EL (cell line): ENCODE measurements around the gene RNMT.
"Not testable (repeated sequence)": the region's sequence is repeated elsewhere in the genome, so short reads cannot be mapped to it uniquely, and the experiment has no call there.

Experiments
- DNase-seq: peaks from one replicate; pipeline ENCODE4 v3.0.0-alpha.2; 2016

The RNMT gene

DNA sequence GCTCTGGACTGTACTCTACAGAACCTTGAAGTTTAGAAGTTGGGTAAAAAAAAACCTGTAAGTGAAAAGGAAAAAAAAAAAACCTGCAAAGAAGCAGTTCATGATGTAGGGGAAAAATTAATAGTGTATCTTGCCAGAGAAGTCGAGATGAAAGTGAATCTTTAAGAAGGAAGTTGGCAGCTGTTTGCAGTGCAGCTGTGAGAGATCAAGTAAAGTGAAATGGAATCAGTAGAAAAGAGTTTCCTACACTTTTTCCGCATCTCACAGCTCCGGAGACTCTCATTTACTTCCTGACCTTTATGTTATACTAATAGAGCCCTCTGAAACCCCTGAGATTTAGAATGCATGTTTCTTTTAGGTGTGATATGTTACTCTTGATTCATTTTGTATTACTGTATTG lies 19.2 kb downstream of the RNMT start:
- no peak for DNase-seq

GRCh38 chr18:13746633-13747032 lies 20.2 kb downstream of the RNMT start:
- no peak for DNase-seq

DNA sequence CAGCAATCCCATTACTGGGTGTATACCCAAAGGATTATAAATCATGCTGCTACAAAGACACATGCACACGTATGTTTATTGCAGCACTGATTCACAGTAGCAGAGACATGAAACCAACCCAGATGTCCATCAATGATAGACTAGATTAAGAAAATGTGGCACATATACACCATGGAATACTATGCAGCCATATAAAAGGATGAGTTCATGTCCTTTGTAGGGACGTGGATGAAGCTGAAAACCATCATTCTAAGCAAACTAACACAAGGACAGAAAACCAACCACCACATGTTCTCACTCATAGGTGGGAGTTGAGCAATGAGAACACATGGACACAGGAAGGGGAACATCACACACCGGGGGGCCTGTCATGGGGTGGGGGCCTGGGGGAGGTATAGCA lies 25.1 kb downstream of the RNMT start:
- DNase-seq = not testable (repeated sequence)

DNA sequence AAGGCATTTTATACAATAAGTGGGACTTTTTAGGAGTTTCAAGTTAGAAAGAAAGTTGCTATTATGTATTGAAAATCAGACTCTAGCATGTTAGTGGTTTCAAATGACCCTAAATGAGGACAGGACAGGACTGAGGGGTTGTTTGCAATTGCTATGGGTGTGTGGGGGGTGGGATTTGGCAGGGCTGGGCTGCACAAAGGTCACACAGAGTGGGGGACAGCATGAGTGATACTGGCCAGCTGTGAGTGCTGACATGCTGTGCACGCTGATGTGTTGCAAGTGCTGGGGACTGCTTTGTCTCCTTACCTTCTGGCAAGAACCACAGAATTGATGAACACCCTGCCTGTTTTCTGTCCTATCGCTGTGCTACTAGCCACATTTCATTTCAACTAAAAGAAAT lies 29.8 kb downstream of the RNMT start:
- DNase-seq = no peak

- no peak for DNase-seq
These were observed 30.2 kb downstream of the RNMT start for GRCh38 chr18:13756671-13757070.

DNA sequence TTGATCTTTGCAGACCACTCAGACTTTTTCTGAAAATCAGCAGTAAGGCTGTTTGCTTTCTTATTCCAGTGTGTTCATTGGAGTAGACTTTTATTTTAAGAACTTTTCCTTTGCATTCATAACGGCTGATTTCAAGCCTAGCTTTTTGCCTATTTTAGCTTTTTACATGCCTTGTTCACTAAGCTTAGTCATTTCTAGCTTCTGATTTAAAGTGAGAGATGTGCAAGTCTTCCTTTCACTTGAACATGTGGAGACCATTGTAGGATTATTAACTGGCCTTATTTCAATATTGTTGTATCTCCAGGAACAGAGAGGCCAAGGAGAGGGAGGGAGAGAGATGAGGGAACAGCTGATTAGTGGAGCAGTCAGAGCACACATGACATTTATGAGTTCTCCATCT lies 32.1 kb downstream of the RNMT start:
- DNase-seq = no peak

DNA sequence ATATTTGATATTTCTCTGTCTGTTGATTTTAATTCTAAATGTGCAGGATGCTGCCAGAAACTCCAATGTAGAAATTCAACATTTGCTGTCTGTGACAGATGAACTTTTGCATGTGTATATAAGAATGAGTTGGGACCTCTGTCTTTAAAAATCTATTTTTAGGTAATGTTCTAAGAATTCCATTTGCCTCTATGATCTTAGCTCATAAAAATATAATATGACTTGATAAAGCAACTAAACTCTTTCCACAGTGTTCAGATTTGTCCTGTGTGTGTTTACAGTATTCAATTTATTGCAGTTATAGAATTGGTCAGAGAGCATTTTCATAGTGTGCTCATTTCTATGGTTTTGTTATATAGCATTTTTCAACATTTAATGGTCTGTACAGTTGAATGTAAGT lies 33.6 kb downstream of the RNMT start:
- DNase-seq = no peak

GRCh38 chr18:13762690-13763439 lies 36.4 kb downstream of the RNMT start:
- no peak for DNase-seq

DNA sequence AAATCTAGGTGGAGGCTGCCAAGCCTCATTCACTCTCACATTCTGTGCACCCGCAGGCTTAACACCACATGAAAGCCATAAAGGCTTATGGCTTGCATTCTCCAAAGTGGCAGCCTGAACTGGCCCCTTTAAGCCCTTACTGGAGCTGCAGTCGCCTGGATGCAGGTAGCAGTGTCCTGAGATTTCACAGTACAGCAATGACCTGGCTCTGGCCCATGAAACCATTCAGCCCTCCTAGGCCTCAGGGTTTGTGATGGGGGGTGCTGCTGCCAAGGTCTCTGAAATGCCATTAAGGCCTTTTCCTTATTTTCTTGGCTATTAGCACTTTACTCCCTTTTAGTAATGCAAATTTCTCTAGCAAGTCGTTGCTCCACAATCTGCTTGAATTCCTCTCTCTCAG lies 48.6 kb downstream of the RNMT start:
- no peak for DNase-seq

GRCh38 chr18:13791181-13791580 lies 64.7 kb downstream of the RNMT start:
- no peak for DNase-seq

GRCh38 chr18:13793819-13794218 lies 67.3 kb downstream of the RNMT start:
- no peak for DNase-seq

DNA sequence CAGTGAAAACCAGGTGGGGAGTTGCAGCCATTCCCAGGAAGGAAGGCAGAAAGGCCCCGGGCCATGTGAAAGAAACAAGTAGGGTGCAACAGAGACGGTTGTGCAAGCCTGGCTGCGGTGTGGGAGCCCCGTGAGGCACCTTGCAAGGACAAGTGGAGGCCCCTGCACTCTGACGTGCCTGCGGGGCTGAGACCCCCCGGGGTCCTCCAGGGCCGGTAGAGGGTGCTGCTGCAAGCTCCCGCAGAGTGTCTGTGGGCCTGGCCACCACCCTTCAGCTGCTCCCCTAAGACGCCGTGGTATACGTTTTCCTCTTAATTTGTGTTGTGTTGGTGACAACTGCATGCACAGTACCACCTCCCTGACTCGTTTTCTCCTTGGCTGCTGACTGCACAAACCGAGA lies 70.0 kb downstream of the RNMT start:
- DNase-seq = no peak

GRCh38 chr18:13797157-13797611 lies 70.7 kb downstream of the RNMT start:
- DNase-seq = peak; percentile 19

DNA sequence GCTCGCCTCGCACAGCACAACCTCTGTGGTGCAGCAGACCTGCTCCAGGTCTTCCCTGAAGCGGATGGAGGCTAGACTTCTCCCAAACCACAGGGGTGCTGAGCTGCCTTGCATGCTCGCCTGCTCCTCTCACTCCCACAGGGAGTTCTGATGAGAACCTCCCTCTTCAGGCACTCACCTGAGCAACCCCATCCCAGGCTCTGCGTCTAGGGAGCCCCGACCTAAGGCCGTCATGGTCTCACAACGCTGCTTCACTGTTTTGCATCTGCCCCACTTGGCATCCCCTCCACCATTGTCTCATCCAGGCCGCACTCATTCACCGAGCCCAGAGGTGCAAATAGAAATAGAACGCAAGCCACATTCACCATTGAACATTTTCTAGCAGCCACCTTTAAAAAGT lies 72.9 kb downstream of the RNMT start:
- no peak for DNase-seq

- peak; percentile 55 for DNase-seq
These were observed 74.2 kb downstream of the RNMT start for GRCh38 chr18:13800505-13801259.

- no peak for DNase-seq
These were observed 74.8 kb downstream of the RNMT start for GRCh38 chr18:13801260-13801601.

GRCh38 chr18:13804305-13804704 lies 77.8 kb downstream of the RNMT start:
- DNase-seq = no peak

DNA sequence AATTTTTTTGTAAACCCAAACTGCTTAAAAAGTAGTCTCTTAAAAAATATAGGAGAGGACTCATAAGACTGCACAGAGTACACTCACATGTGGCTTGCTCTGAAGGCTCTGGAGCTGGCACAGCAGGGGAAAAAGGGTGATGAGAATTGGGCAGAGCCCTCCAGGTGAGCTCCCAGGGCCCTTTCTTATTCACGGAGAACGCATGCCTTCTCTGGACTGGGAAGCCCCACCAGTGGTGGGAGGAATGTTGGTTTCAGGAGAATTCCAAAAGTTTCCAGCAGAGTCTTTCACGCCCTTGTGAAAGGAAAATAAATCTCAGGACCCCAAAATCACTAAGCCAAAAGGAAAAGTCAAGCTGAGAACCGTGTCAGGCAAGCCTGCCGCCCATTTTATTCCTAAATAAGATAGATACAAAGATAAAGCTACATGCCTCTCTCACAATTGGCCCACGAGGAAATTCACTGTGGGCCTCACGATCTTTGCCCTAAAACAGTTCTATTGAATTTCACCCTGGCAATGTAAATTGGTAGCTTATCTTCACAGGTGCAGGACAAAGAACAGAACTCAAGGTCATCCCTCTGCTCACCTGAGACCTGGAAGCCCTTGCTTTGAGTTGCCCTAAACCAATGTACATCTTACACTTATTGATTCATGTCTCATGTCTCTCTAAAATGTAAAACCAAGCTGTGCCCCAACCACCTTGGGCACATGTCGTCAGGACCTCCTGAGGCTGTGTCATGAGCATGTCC lies 82.0 kb downstream of the RNMT start:
- DNase-seq = no peak

- no peak for DNase-seq
These were observed 82.6 kb downstream of the RNMT start for GRCh38 chr18:13809043-13809430.

- no peak for DNase-seq
These were observed 83.2 kb downstream of the RNMT start for GRCh38 chr18:13809531-13810255.

- DNase-seq = no peak
These were observed 84.5 kb downstream of the RNMT start for GRCh38 chr18:13810950-13811485.

DNA sequence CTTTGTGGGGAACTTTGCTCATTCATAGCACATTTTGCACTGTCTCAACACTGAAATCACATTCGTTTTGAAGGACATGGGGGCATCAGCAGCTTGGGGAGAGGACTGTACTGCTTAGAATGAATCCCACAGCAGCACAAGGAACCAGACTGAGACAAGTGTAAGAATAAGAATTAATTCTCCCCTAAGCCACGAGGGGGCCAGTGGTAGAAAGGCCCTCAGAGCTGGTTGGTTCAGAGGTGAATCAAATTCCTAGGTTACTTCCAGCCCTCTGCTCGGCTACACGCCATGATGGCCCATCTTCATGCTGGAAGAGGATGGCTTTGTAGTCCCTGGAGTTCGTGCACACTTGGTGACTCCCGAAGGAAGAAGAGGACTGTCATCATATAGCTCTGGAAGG lies 85.5 kb downstream of the RNMT start:
- no peak for DNase-seq
